ENCODE results near the gene IL1B. TPM values are rescaled to one million over a fixed set of nuclear protein-coding genes. Genes with fewer than 3 reads are reported as not detected.

Gene IL1B
- total and polyA plus RNA-seq, 2 of the 8 experiments (the other 6 are each of a cell fraction or from before 2014, with no cell fraction given) = not detected

GRCh38 chr2:112800881-112801583 is 35.5 kb downstream of the IL1B start (continued):
- TF ChIP-seq CTCF (IDR thresholded peaks at IDR 0.05; ENCODE audit: control extremely low read depth in 1 of 3, insufficient read depth in 1 of 3, low read depth in 1 of 3, low read length in 3 of 3) = no peak
- no peak for TF ChIP-seq EZH2 (IDR thresholded peaks at IDR 0.05; ENCODE audit: low read depth, low read length, severe bottlenecking)
- no peak for TF ChIP-seq MAFK (IDR thresholded peaks at IDR 0.05; ENCODE audit: low read depth, low read length)
- TF ChIP-seq TEAD4 (IDR thresholded peaks at IDR 0.05; ENCODE audit: low read depth, low read length) = no peak
- no peak for TF ChIP-seq SAP30 (IDR thresholded peaks at IDR 0.05; ENCODE audit: insufficient read depth, insufficient replicate concordance, low read length)
- TF ChIP-seq JUND (IDR thresholded peaks at IDR 0.05; ENCODE audit: low read length) = no peak

Measured in H1 (cell line).